Stimulated activated CD4-positive, alpha-beta T cell treated with anti-CD3 and anti-CD28 coated beads, TNF-alpha, amount 100 ng/mL, for 1 hour (primary cell): ENCODE measurements around the gene GLIS2.
A peak's percentile ranks its signal among the peaks of the same experiment; 100 is the strongest.

Experiments
- DNase-seq, 3 donors: peaks; one replicate each; pipeline ENCODE4 v3.0.0-alpha.2; 2020; ENCODE audit warnings: low read depth in 3 of 3, low spot score in 1 of 3

GLIS2 gene

GRCh38 chr16:4350365-4350786, 34.5 kb downstream of the GLIS2 start:
- DNase-seq = no peak

GRCh38 chr16:4350787-4351659, 35.2 kb downstream of the GLIS2 start, which contains the start of gene PAM16:
Gene PAM16 (minus strand): TSS chr16:4351321. CDS start chr16:4351234, 87 bp downstream.
- peak; percentile 92 to 98 (median 96) for DNase-seq

- no peak for DNase-seq
Observed at GRCh38 chr16:4351880-4352279, 36.0 kb downstream of the GLIS2 start.

GRCh38 chr16:4352843-4353242, 37.0 kb downstream of the GLIS2 start:
- no peak for DNase-seq

GRCh38 chr16:4353675-4354074, 37.8 kb downstream of the GLIS2 start:
- DNase-seq = no peak

GRCh38 chr16:4354512-4355409, 38.9 kb downstream of the GLIS2 start:
- DNase-seq = no peak

GRCh38 chr16:4356820-4357219, 41.0 kb downstream of the GLIS2 start:
- no peak for DNase-seq

GRCh38 chr16:4358236-4358635, 42.4 kb downstream of the GLIS2 start:
- DNase-seq = no peak

- DNase-seq = peak; percentile 33 to 69 (median 42)
Observed at GRCh38 chr16:4358831-4359561, 43.1 kb downstream of the GLIS2 start.

GRCh38 chr16:4359914-4360313, 44.0 kb downstream of the GLIS2 start:
- DNase-seq = no peak

- no peak for DNase-seq
Observed at GRCh38 chr16:4360538-4361021, 44.7 kb downstream of the GLIS2 start.

GRCh38 chr16:4361033-4361943, 45.4 kb downstream of the GLIS2 start:
- no peak for DNase-seq

- no peak for DNase-seq
Observed at GRCh38 chr16:4361944-4362311, 46.1 kb downstream of the GLIS2 start.

- DNase-seq = no peak
Observed at GRCh38 chr16:4362476-4363135, 46.7 kb downstream of the GLIS2 start.

GRCh38 chr16:4364196-4365013, 48.5 kb downstream of the GLIS2 start:
- DNase-seq = no peak

GRCh38 chr16:4365014-4365406, 49.1 kb downstream of the GLIS2 start:
- no peak for DNase-seq

GRCh38 chr16:4365615-4366014, 49.7 kb downstream of the GLIS2 start:
- DNase-seq = no peak

GRCh38 chr16:4366016-4366415, 50.1 kb downstream of the GLIS2 start:
- no peak for DNase-seq

- no peak for DNase-seq
Observed at GRCh38 chr16:4367393-4367856, 51.6 kb downstream of the GLIS2 start.
